Stimulated activated CD4-positive, alpha-beta T cell treated with anti-CD3 and anti-CD28 coated beads, TNF-alpha, amount 100 ng/mL, for 1 hour (primary cell): ENCODE results near the gene SLC22A25.

Experiments
- DNase-seq, 3 donors: peaks; one replicate each; pipeline ENCODE4 v3.0.0-alpha.2; 2020; ENCODE audit warnings: low read depth in 3 of 3, low spot score in 1 of 3

The SLC22A25 gene

GRCh38 chr11:63235471-63236461, 7.6 kb downstream of the SLC22A25 start:
- DNase-seq: peak in 2 of 3 donors; percentile 4 to 9

- DNase-seq: no peak
These were observed 13.6 kb downstream of the SLC22A25 start for GRCh38 chr11:63229815-63230214.

GRCh38 chr11:63227521-63228107, 15.8 kb downstream of the SLC22A25 start:
- DNase-seq: no peak

- DNase-seq: no peak
These were observed 16.8 kb downstream of the SLC22A25 start for GRCh38 chr11:63226488-63227114.

GRCh38 chr11:63214093-63214492, 29.3 kb downstream of the SLC22A25 start:
- DNase-seq: no peak

- no peak for DNase-seq
These were observed 30.7 kb downstream of the SLC22A25 start for GRCh38 chr11:63212742-63213141.

GRCh38 chr11:63210111-63210510, 33.3 kb downstream of the SLC22A25 start:
- no peak for DNase-seq
